Activated CD4-positive, alpha-beta T cell treated with anti-CD3 and anti-CD28 coated beads for 36 hours (primary cell): ENCODE data around the gene HPSE. TPM values are rescaled to one million over a fixed set of nuclear protein-coding genes. Genes with fewer than 3 reads are reported as not detected.
A peak's percentile ranks its signal among the peaks of the same experiment; 100 is the strongest.
"Not testable (repeated sequence)": the region's sequence is repeated elsewhere in the genome, so short reads cannot be mapped to it uniquely, and the experiment has no call there.

ENCODE experiments used
- ATAC-seq: fragments of 200-7000 bp; cut with Tn5 transposase; one replicate; pipeline ENCODE4 v1.10.0; 2021; ENCODE audit warnings: mild to moderate bottlenecking, moderate library complexity
- CTCF ChIA-PET: fragments of 350-600 bp; sonication (Branson Sonifier 250); formaldehyde crosslinking; loops from one replicate; lab custom pipeline; 2021; ENCODE audit warnings: antibody characterized with exemption; lab: Charles Lee
- POLR2A ChIA-PET: fragments of 350-600 bp; sonication (Branson Sonifier 250); formaldehyde crosslinking; loops from one replicate; lab custom pipeline; 2021; ENCODE audit warnings: antibody characterized with exemption, inconsistent platforms; lab: Charles Lee
- DNase-seq: peaks from one replicate; pipeline ENCODE4 v3.0.0-alpha.2; 2020
- H3K27ac Mint-ChIP-seq: one replicate; pipeline ENCODE4 v1.8.0; 2021; ENCODE audit warnings: mixed read lengths
- H3K27me3 Mint-ChIP-seq: one replicate; pipeline ENCODE4 v1.8.0; 2021; ENCODE audit warnings: mixed read lengths
- H3K36me3 Mint-ChIP-seq: one replicate; pipeline ENCODE4 v1.8.0; 2021; ENCODE audit warnings: low read depth, mixed read lengths
- H3K4me1 Mint-ChIP-seq: one replicate; pipeline ENCODE4 v1.8.0; 2021; ENCODE audit warnings: mixed read lengths
- H3K4me3 Mint-ChIP-seq: one replicate; pipeline ENCODE4 v1.8.0; 2021; ENCODE audit warnings: mild to moderate bottlenecking, moderate library complexity, mixed read lengths
- H3K9me3 Mint-ChIP-seq: one replicate; pipeline ENCODE4 v1.8.0; 2021; ENCODE audit warnings: low read depth, mixed read lengths
- intact Hi-C, 2 experiments: fragments of 100-400 bp; cut with DNase I in 1 of 2; cut with micrococcal nuclease in 1 of 2; formaldehyde crosslinking; loops; one replicate each; pipeline versions ENCODE4 v1.14.2 to v1.15.1; 2022 to 2024; cut with DNase I, micrococcal nuclease
- total RNA-seq, 2 experiments: library from RNA; stranded (reverse); gene quantifications; one replicate each; pipeline ENCODE4 v1.2.3, GENCODE V29; 2021

Gene HPSE
- total RNA-seq, 2 experiments from 2014 or later: 11.4 TPM

GRCh38 chr4:83283181-83283580 lies 51.5 kb downstream of the HPSE start:
- Mint-ChIP-seq H3K4me3 (peak overlapping the region; percentile 91), H3K27me3 (no peaks in the 10 kb centered on the region), H3K36me3 (peaks cover 7% of the 10 kb centered on the region), H3K9me3 (no peaks in the 10 kb centered on the region), H3K4me1 (peaks cover 29% of the 10 kb centered on the region), H3K27ac (no peak overlapping the region)
- DNase-seq (no peak), ATAC-seq (no peak)
- POLR2A ChIA-PET: interaction anchor here (0.8 kb wide), 1 partner anchor 248 kb away, joined by 4 read pairs; the partner anchor contains the start of gene COPS4
- intact Hi-C loops: loop anchor here (5.0 to 10.0 kb wide), 5 partner anchors 104 to 908 kb away; partner anchors contain the start of genes ENOPH1 (in 1 of the 2), HNRNPD (in 1 of the 2) and HNRNPDL (in 1 of the 2)
- CTCF ChIA-PET: interaction anchor here (0.6 to 3.6 kb wide), 24 partner anchors 8 to 431 kb away, joined by 3 to 31 read pairs (median 4); partner anchors contain the start of genes COPS4 and GPAT3

GRCh38 chr4:83282049-83282535 lies 52.6 kb downstream of the HPSE start:
- Mint-ChIP-seq H3K27me3 (no peaks in the 10 kb centered on the region), H3K27ac (no peak overlapping the region), H3K9me3 (no peaks in the 10 kb centered on the region), H3K4me3 (no peak overlapping the region), H3K4me1 (peaks cover 32% of the 10 kb centered on the region), H3K36me3 (peaks cover 10% of the 10 kb centered on the region)
- intact Hi-C loops: loop anchor here (1.0 to 10.0 kb wide), 8 partner anchors 105 to 907 kb away; partner anchors contain the start of genes COPS4 (in 1 of the 2), ENOPH1 (in 1 of the 2), HNRNPD (in 1 of the 2) and HNRNPDL (in 1 of the 2)
- ATAC-seq: peak; percentile 13
- ChIA-PET POLR2A (interaction anchor here (0.5 to 1.4 kb wide), 3 partner anchors 207 to 385 kb away, joined by 3 to 4 read pairs (median 4); partner anchors contain the start of gene COPS4), CTCF (interaction anchor here (0.6 to 3.6 kb wide), 28 partner anchors 8 to 432 kb away, joined by 3 to 31 read pairs (median 4); partner anchors contain the start of genes COPS4, GPAT3 and PLAC8)
- DNase-seq: peak; percentile 71

GRCh38 chr4:83281307-83281706 lies 53.3 kb downstream of the HPSE start:
- no peaks in the 10 kb centered on the region for H3K27me3 Mint-ChIP-seq
- CTCF ChIA-PET: interaction anchor here (0.6 to 3.6 kb wide), 28 partner anchors 9 to 840 kb away, joined by 3 to 31 read pairs (median 6); partner anchors contain the start of genes COPS4 and THAP9
- no peak overlapping the region for H3K27ac Mint-ChIP-seq
- H3K4me3 Mint-ChIP-seq: no peak overlapping the region
- no peak for ATAC-seq
- intact Hi-C loops: loop anchor here (5.0 to 10.0 kb wide), 5 partner anchors 106 to 907 kb away; partner anchors contain the start of genes ENOPH1 (in 1 of the 2), HNRNPD (in 1 of the 2) and HNRNPDL (in 1 of the 2)
- peaks cover 16% of the 10 kb centered on the region for H3K36me3 Mint-ChIP-seq
- DNase-seq: no peak
- H3K9me3 Mint-ChIP-seq: no peaks in the 10 kb centered on the region
- POLR2A ChIA-PET: interaction anchor here (0.6 to 1.4 kb wide), 4 partner anchors 19 to 629 kb away, joined by 3 to 4 read pairs (median 3); partner anchors contain the start of gene COPS4
- H3K4me1 Mint-ChIP-seq: peaks cover 38% of the 10 kb centered on the region

- no peak overlapping the region for H3K27ac Mint-ChIP-seq
Measured at GRCh38 chr4:83276299-83277040, 58.2 kb downstream of the HPSE start.

GRCh38 chr4:83273926-83274325 lies 60.7 kb downstream of the HPSE start:
- H3K27ac Mint-ChIP-seq, H3K9me3 Mint-ChIP-seq, DNase-seq, POLR2A ChIA-PET, H3K4me3 Mint-ChIP-seq, H3K27me3 Mint-ChIP-seq, intact Hi-C loops: not testable (repeated sequence)
- peaks cover 40% of the 10 kb centered on the region for H3K36me3 Mint-ChIP-seq
- peak; percentile 32 for ATAC-seq
- CTCF ChIA-PET: interaction anchor here (0.6 to 1.3 kb wide), 6 partner anchors 22 to 385 kb away, joined by 3 to 5 read pairs (median 4); no protein-coding TSS in a partner anchor
- H3K4me1 Mint-ChIP-seq: peaks cover 13% of the 10 kb centered on the region

More at GRCh38 chr4:83276299-83277040, 58.2 kb downstream of the HPSE start:
- H3K9me3 Mint-ChIP-seq: no peaks in the 10 kb centered on the region
- ChIA-PET CTCF (interaction anchor here (1.9 kb wide), 1 partner anchor 8 kb away, joined by 6 read pairs; the partner anchor contains the start of gene COQ2), POLR2A (interaction anchor here (0.8 kb wide), 1 partner anchor 19 kb away, joined by 4 read pairs; no protein-coding TSS in a partner anchor)
- intact Hi-C loops: no loop called here
- no peaks in the 10 kb centered on the region for H3K27me3 Mint-ChIP-seq
- H3K4me1 Mint-ChIP-seq: peaks cover 17% of the 10 kb centered on the region
- ATAC-seq (peak; percentile 76), DNase-seq (no peak)
- peaks cover 40% of the 10 kb centered on the region for H3K36me3 Mint-ChIP-seq
- no peak overlapping the region for H3K4me3 Mint-ChIP-seq

- H3K4me3 Mint-ChIP-seq: no peak overlapping the region
- POLR2A ChIA-PET: no interaction called here
- intact Hi-C loops: no loop called here
- DNase-seq: no peak
- no peak overlapping the region for H3K27ac Mint-ChIP-seq
- no peaks in the 10 kb centered on the region for H3K9me3 Mint-ChIP-seq
- CTCF ChIA-PET: interaction anchor here (0.8 to 2.0 kb wide), 4 partner anchors 9 to 202 kb away, joined by 3 to 8 read pairs (median 4); no protein-coding TSS in a partner anchor
- H3K4me1 Mint-ChIP-seq: peaks cover 21% of the 10 kb centered on the region
- no peak for ATAC-seq
- H3K36me3 Mint-ChIP-seq: peaks cover 44% of the 10 kb centered on the region
- H3K27me3 Mint-ChIP-seq: no peaks in the 10 kb centered on the region
Measured at GRCh38 chr4:83272900-83273299, 61.7 kb downstream of the HPSE start.

- Mint-ChIP-seq H3K27me3 (no peaks in the 10 kb centered on the region), H3K36me3 (peaks cover 25% of the 10 kb centered on the region), H3K4me1 (peaks cover 12% of the 10 kb centered on the region), H3K9me3 (no peaks in the 10 kb centered on the region), H3K4me3 (no peak overlapping the region), H3K27ac (no peak overlapping the region)
- DNase-seq: no peak
- CTCF ChIA-PET: interaction anchor here (0.6 to 3.6 kb wide), 4 partner anchors 12 to 221 kb away, joined by 3 to 31 read pairs (median 4); no protein-coding TSS in a partner anchor
- ATAC-seq: no peak
- POLR2A ChIA-PET: no interaction called here
- intact Hi-C loops: no loop called here
Measured at GRCh38 chr4:83269256-83269655, 65.4 kb downstream of the HPSE start.

- CTCF ChIA-PET: interaction anchor here (0.6 to 4.7 kb wide), 7 partner anchors 10 to 228 kb away, joined by 3 to 31 read pairs (median 3); no protein-coding TSS in a partner anchor
- H3K36me3 Mint-ChIP-seq: peaks cover 23% of the 10 kb centered on the region
- H3K4me3 Mint-ChIP-seq: no peak overlapping the region
- no peaks in the 10 kb centered on the region for H3K27me3 Mint-ChIP-seq
- ATAC-seq: peak; percentile 3
- H3K27ac Mint-ChIP-seq: no peak overlapping the region
- DNase-seq: no peak
- intact Hi-C loops: no loop called here
- POLR2A ChIA-PET: no interaction called here
- peaks cover 11% of the 10 kb centered on the region for H3K4me1 Mint-ChIP-seq
- no peaks in the 10 kb centered on the region for H3K9me3 Mint-ChIP-seq
Measured at GRCh38 chr4:83268491-83268890, 66.2 kb downstream of the HPSE start.

- intact Hi-C loops: no loop called here
- ChIA-PET POLR2A (no interaction called here), CTCF (interaction anchor here (0.6 to 4.7 kb wide), 6 partner anchors 11 to 228 kb away, joined by 3 to 31 read pairs (median 3); partner anchors contain the start of gene COQ2)
- ATAC-seq: peak; percentile 58
- Mint-ChIP-seq H3K4me3 (no peak overlapping the region), H3K9me3 (no peaks in the 10 kb centered on the region), H3K36me3 (peaks cover 21% of the 10 kb centered on the region), H3K27me3 (no peaks in the 10 kb centered on the region), H3K4me1 (peaks cover 10% of the 10 kb centered on the region), H3K27ac (no peak overlapping the region)
- DNase-seq: no peak
Measured at GRCh38 chr4:83267830-83268475, 66.7 kb downstream of the HPSE start.

- POLR2A ChIA-PET: interaction anchor here (0.6 kb wide), 1 partner anchor 137 kb away, joined by 3 read pairs; no protein-coding TSS in a partner anchor
- DNase-seq (no peak), ATAC-seq (no peak)
- intact Hi-C loops: no loop called here
- CTCF ChIA-PET: interaction anchor here (0.8 to 4.7 kb wide), 6 partner anchors 11 to 193 kb away, joined by 3 to 31 read pairs (median 4); partner anchors contain the start of gene COQ2
- peaks cover 18% of the 10 kb centered on the region for H3K36me3 Mint-ChIP-seq
- H3K4me3 Mint-ChIP-seq: no peak overlapping the region
- H3K27ac Mint-ChIP-seq: no peak overlapping the region
- peaks cover 10% of the 10 kb centered on the region for H3K4me1 Mint-ChIP-seq
- H3K27me3 Mint-ChIP-seq: no peaks in the 10 kb centered on the region
- H3K9me3 Mint-ChIP-seq: no peaks in the 10 kb centered on the region
Measured at GRCh38 chr4:83267121-83267829, 67.4 kb downstream of the HPSE start.
